GM12875 (cell line): ENCODE data around the gene GGT6.
"Not testable (repeated sequence)": the region's sequence is repeated elsewhere in the genome, so short reads cannot be mapped to it uniquely, and the experiment has no call there.

Experiments used
- H3K4me3 ChIP-seq: one replicate; pipeline ENCODE4 v1.5.1; 2011; ENCODE audit warnings: low read depth, low read length, control low read depth
- TF ChIP-seq, protein P1 (sequence below): IDR thresholded peaks from 2 replicates; pipeline ENCODE4 v1.5.1; 2011; ENCODE audit warnings: low read depth, mild to moderate bottlenecking, control low read depth, inconsistent platforms, low read length, moderate library complexity, borderline replicate concordance; ENCODE audit not compliant: insufficient read depth

The GGT6 gene

GRCh38 chr17:4591529-4591928, 31.2 kb upstream of the GGT6 start:
- TF ChIP-seq, protein P1, sequence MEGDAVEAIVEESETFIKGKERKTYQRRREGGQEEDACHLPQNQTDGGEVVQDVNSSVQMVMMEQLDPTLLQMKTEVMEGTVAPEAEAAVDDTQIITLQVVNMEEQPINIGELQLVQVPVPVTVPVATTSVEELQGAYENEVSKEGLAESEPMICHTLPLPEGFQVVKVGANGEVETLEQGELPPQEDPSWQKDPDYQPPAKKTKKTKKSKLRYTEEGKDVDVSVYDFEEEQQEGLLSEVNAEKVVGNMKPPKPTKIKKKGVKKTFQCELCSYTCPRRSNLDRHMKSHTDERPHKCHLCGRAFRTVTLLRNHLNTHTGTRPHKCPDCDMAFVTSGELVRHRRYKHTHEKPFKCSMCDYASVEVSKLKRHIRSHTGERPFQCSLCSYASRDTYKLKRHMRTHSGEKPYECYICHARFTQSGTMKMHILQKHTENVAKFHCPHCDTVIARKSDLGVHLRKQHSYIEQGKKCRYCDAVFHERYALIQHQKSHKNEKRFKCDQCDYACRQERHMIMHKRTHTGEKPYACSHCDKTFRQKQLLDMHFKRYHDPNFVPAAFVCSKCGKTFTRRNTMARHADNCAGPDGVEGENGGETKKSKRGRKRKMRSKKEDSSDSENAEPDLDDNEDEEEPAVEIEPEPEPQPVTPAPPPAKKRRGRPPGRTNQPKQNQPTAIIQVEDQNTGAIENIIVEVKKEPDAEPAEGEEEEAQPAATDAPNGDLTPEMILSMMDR, result no peak
- H3K4me3 ChIP-seq, result no peak overlapping the region

DNA sequence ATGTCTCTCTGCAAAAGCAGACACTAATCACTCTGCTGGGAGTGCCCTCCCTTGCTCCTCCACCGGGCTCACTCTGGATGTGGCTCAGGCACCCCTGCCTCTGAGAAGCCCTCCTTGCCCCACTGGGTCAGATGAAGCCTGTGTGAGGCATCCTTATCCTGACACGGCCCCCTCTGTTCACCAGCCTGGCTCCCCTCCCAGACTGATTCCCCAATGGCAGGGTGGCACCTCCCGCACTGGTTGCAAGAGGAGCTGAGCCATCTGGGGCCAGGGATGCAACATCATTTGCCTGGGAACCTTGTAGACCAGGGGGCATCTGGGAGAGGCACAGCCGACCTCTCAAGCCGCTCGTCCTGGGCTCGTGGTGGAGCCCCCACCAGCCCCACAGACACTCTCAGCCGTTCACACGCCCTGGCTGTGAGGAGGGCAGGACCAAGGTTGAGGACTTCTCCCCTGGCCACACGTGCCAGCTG, 30.6 kb upstream of the GGT6 start:
- TF ChIP-seq, protein P1, result no peak
- H3K4me3 ChIP-seq, result no peak overlapping the region

GRCh38 chr17:4590042-4590441, 29.7 kb upstream of the GGT6 start:
- not testable (repeated sequence) for H3K4me3 ChIP-seq

- TF ChIP-seq, protein P1, result no peak
- no peak overlapping the region for H3K4me3 ChIP-seq
Observed at GRCh38 chr17:4588898-4589625, 28.7 kb upstream of the GGT6 start.

DNA sequence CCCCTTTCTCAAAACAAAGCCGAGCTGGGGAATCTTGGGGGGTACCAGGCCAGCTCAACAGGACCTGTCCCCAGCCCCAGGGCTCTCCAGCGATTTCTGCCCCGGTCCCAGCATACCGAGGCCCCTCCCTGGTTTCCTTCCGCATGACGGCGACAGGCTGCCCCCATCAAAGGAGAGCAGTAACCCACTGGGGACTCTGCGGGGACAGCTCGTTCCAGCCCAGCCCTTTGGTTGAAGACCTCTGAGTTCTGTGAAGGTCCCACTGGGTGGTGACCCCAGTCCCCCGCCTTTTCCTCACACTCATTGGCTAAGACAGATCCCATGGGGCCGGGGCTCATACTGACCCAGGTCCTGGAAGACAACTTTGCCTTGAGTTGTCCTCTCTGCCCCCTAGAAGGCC, 28.0 kb upstream of the GGT6 start:
- H3K4me3 ChIP-seq, result no peak overlapping the region
- TF ChIP-seq, protein P1, result no peak

DNA sequence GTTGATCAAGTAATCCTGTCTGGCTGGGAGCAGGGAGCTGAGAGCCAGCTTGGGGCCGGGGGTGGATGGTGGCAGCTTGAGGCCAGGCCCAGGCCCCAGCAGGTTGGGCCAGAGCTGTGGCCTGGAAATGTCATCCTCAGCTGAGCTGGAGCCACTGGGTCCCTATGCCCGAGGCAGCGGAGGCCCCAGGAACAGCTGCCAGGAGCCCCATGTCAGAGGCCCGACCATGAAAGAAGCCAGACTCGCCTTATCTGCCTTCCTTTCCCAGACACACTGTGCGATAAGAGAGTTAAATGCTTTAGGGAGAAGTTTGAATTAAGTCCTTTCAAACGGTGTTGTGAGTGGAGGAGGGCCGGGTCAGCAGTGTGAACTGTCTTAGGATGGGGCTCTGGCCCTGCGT, 27.4 kb upstream of the GGT6 start:
- TF ChIP-seq, protein P1, result no peak
- H3K4me3 ChIP-seq, result no peak overlapping the region

DNA sequence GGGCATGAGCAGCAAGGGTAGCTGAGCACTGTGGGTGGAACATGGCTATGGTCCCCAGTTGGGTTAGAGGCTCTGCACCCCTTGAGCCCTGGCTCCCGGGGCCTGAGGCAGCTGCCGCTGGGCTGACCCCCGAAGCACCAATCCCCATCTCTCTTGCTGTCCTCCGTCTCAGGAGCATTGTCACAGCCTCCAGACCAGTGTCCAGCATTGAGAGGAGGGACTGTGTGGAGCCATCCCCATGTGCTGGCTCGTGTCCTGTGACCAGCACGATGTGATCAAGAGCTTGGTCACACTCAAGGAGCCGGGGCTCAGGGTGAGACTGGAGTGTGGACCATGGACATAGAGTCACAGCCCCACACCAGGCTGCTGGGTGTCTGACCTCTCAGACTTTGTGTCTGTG, 26.8 kb upstream of the GGT6 start:
- TF ChIP-seq, protein P1, result no peak
- H3K4me3 ChIP-seq, result no peak overlapping the region

GRCh38 chr17:4586043-4586442, 25.7 kb upstream of the GGT6 start:
- TF ChIP-seq, protein P1, result no peak
- no peak overlapping the region for H3K4me3 ChIP-seq
